Spleen (tissue), 11 donors: ENCODE results near the gene HLCS. TPM values are rescaled to one million over a fixed set of nuclear protein-coding genes. Genes with fewer than 3 reads are reported as not detected.
A peak's percentile ranks its signal among the peaks of the same experiment; 100 is the strongest.

Experiments used
- DNase-seq: peaks from one replicate; pipeline ENCODE4 v3.0.0-alpha.2; 2020
- H3K27ac ChIP-seq, 8 donors: fragments of 200-600 bp; sonication (generic) in 7 of 8; 1 replicate in 4 of 8; 2 replicates in 4 of 8; pipeline versions ENCODE4 v1.5.0 to v1.8.0; 2016 to 2021; ENCODE audit warnings: inconsistent platforms in 4 of 8, mild to moderate bottlenecking in 4 of 8, moderate library complexity in 1 of 8
- H3K27me3 ChIP-seq, 7 donors: fragments of 200-600 bp; sonication (generic) in 6 of 7; replicated peaks in 1 of 7; 1 replicate in 4 of 7; 2 replicates in 3 of 7; pipeline versions ENCODE4 v1.5.0 to v1.8.0; 2016 to 2021; ENCODE audit warnings: inconsistent platforms in 3 of 7, mild to moderate bottlenecking in 1 of 7
- H3K36me3 ChIP-seq, 6 donors: fragments of 200-600 bp; sonication (generic) in 5 of 6; 1 replicate in 4 of 6; 2 replicates in 2 of 6; pipeline versions ENCODE4 v1.5.0 to v1.8.0; 2016 to 2021; ENCODE audit warnings: inconsistent platforms in 2 of 6
- H3K4me1 ChIP-seq, 6 donors: fragments of 200-600 bp; sonication (generic) in 5 of 6; 1 replicate in 3 of 6; 2 replicates in 3 of 6; pipeline versions ENCODE4 v1.5.0 to v1.8.0; 2016 to 2021; ENCODE audit warnings: inconsistent platforms in 3 of 6
- H3K4me3 ChIP-seq, 8 donors: fragments of 200-600 bp; sonication (generic) in 7 of 8; 1 replicate in 4 of 8; 2 replicates in 4 of 8; pipeline versions ENCODE4 v1.5.0 to v1.8.0; 2016 to 2021; ENCODE audit warnings: inconsistent platforms in 4 of 8, mild to moderate bottlenecking in 4 of 8, moderate library complexity in 2 of 8
- H3K9me3 ChIP-seq, 8 donors: fragments of 200-600 bp; sonication (generic) in 7 of 8; 1 replicate in 4 of 8; 2 replicates in 4 of 8; pipeline versions ENCODE4 v1.5.0 to v1.8.0; 2016 to 2021; ENCODE audit warnings: inconsistent platforms in 4 of 8
- CTCF ChIP-seq, 11 experiments: fragments of 200-600 bp in 7 of 11; fragments of 450-650 bp in 4 of 11; sonication (generic) in 4 of 11; IDR thresholded peaks in 8 of 11; conservative IDR thresholded peaks in 3 of 11; 1 replicate in 7 of 11; 2 replicates in 4 of 11; pipeline versions ENCODE4 v1.4.0 to v1.8.0; 2016 to 2021; ENCODE audit warnings: antibody characterized with exemption in 11 of 11, inconsistent platforms in 4 of 11, mild to moderate bottlenecking in 1 of 11
- POLR2A ChIP-seq, 3 donors: fragments of 450-650 bp; IDR thresholded peaks; one replicate each; pipeline ENCODE4 v1.5.1; 2017; ENCODE audit warnings: antibody characterized with exemption in 3 of 3, mild to moderate bottlenecking in 1 of 3
- POLR2AphosphoS5 ChIP-seq, 3 donors: sonication (generic); formaldehyde crosslinking; IDR thresholded peaks; one replicate each; pipeline ENCODE4 v1.5.1; 2017; ENCODE audit warnings: antibody characterized with exemption in 3 of 3
- WGBS, 5 donors: extraction: QIAGEN DNeasy Blood & Tissue Kit in 3 of 5; methylation state at CpG; one replicate each; pipeline versions ENCODE4 v1.1.5 to v1.1.7; 2013 to 2018; 5-methylcytosine and 5-hydroxymethylcytosine counted together
- intact Hi-C: fragments of 100-400 bp; cut with DNase I; formaldehyde crosslinking; loops from one replicate; pipeline ENCODE4 v1.15.0; 2023; ENCODE audit warnings: low total_unique reads
- polyA plus RNA-seq, 3 donors: library from polyadenylated mRNA; stranded (reverse); fragments of 200-250 nt; gene quantifications; one replicate each; pipeline ENCODE4 v1.2.1, GENCODE V29; 2013
- total RNA-seq, 7 donors: library from RNA; depleted of rRNA in 3 of 7; stranded (reverse); fragments of >200 nt in 3 of 7; fragmentation: NEBNext Ultra II Directional in 4 of 7; extraction: Animal tissue kit (Norgen Biotek cat#: 25700) in 4 of 7; gene quantifications; one replicate each; pipeline versions ENCODE4 v1.1.0 to v1.2.1, GENCODE V29; 2016 to 2021
- donor health status: healthy with polysubstance abuse.
- donor health status: DM: no; HTN: no; CAD: no; lungs with moderate emphysema.
- donor health status: DM: no; HTN: no; CAD: no.
- donor health status: Bipolar disorder and iron deficiency.
- donor health status: healthy.
- donor health status: DM: no; HTN: no; CAD: no.
- donor health status: DM: yes; HTN: yes; CAD: no.

Gene HLCS
- total and polyA plus RNA-seq, 10 donors, result 1.7 to 22.8 (median 16.3) TPM

DNA sequence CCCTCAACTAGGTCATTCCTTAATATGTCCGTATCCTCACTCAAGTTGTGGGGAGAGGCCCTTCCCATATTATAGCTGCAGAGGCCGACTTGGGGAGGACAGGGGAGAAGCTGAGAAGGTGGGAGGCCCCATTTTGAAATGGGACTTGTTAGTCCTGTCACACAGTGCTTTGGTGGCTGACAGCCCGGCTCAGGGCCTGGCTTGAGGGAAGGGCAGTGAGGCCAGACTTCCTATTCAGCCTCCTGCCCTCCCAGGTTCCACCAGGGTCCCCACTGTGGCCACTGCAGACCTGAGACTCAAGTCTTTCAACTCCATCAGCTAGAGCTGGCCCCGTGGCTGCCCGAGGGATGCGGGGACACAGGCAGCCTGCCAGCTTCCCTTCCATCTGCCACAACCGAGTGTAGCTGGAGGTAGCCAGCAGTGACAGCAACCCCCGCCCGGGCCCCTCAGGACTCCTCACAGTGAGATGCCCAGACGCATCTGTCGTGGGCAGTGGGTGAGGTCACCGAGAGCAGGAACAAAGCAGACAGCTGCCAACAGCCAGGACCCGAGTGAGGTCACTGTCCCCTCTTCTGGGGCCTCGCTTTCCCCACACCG, 230.6 kb downstream of the HLCS start:
- 65 to 87% (median 81%) methylated on average over 8 to 15 of the region's 15 CpGs for WGBS, 5 donors
- no peak for TF ChIP-seq POLR2AphosphoS5 (IDR thresholded peaks at IDR 0.05)
- no peak for TF ChIP-seq CTCF (IDR thresholded peaks at IDR 0.05 in 8 of 11, conservative IDR thresholded peaks at IDR 0.05 in 3 of 11)
- no peak for TF ChIP-seq POLR2A (IDR thresholded peaks at IDR 0.05)
- Histone ChIP-seq H3K4me3 (no peak overlapping the region), H3K4me1 (no peaks in the 10 kb centered on the region), H3K27ac (no peak overlapping the region), H3K9me3 (peaks cover 0 to 8% (median 0%) of the 10 kb centered on the region in 8 donors), H3K36me3 (no peaks in the 10 kb centered on the region), H3K27me3 (peaks cover 0 to 66% (median 0%) of the 10 kb centered on the region in 7 donors)
- intact Hi-C loops, result no loop called here
- peak; percentile 65 for DNase-seq

DNA sequence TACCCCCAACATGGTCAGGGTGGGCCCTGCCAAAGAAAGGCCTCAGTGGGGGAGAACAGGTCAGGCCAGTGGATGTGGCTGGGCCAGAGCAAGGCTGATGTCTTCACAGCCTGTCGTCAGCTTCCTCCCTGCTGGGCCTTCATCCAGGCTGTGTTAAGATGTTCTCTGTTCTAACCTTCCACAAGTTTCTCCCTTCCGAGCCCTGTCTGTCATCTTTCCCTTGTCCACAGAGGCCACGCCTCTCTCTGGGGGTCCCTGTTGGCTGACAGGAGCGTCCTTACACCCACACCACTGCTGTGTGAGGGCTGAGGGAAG, 231.3 kb downstream of the HLCS start:
- Histone ChIP-seq H3K27ac (no peak overlapping the region), H3K27me3 (peaks cover 0 to 73% (median 0%) of the 10 kb centered on the region in 7 donors), H3K36me3 (no peaks in the 10 kb centered on the region), H3K4me3 (no peak overlapping the region), H3K4me1 (no peaks in the 10 kb centered on the region), H3K9me3 (peaks cover 0 to 8% (median 0%) of the 10 kb centered on the region in 8 donors)
- intact Hi-C loops, result no loop called here
- WGBS, 5 donors, result 62 to 94% (median 84%) methylated on average over 3 to 4 of the region's 4 CpGs
- TF ChIP-seq CTCF (IDR thresholded peaks at IDR 0.05 in 8 of 11, conservative IDR thresholded peaks at IDR 0.05 in 3 of 11) (no peak), POLR2A (IDR thresholded peaks at IDR 0.05) (no peak), POLR2AphosphoS5 (IDR thresholded peaks at IDR 0.05) (no peak)
- peak; percentile 51 for DNase-seq

GRCh38 chr21:36734367-36735200, 231.9 kb downstream of the HLCS start:
- Histone ChIP-seq H3K9me3 (peaks cover 0 to 8% (median 0%) of the 10 kb centered on the region in 8 donors), H3K27ac (no peak overlapping the region), H3K36me3 (no peaks in the 10 kb centered on the region), H3K4me1 (no peaks in the 10 kb centered on the region), H3K27me3 (peaks cover 0 to 78% (median 0%) of the 10 kb centered on the region in 7 donors), H3K4me3 (no peak overlapping the region)
- WGBS, 5 donors, result 86 to 97% (median 90%) methylated on average over 7 to 9 of the region's 9 CpGs
- DNase-seq, result peak; percentile 35
- intact Hi-C loops, result no loop called here
- no peak for TF ChIP-seq CTCF (IDR thresholded peaks at IDR 0.05 in 8 of 11, conservative IDR thresholded peaks at IDR 0.05 in 3 of 11)
- TF ChIP-seq POLR2A (IDR thresholded peaks at IDR 0.05), result no peak
- no peak for TF ChIP-seq POLR2AphosphoS5 (IDR thresholded peaks at IDR 0.05)

- Histone ChIP-seq H3K4me3 (no peak overlapping the region), H3K27ac (no peak overlapping the region), H3K4me1 (no peaks in the 10 kb centered on the region), H3K9me3 (peaks cover 0 to 8% (median 0%) of the 10 kb centered on the region in 8 donors), H3K27me3 (peaks cover 0 to 84% (median 0%) of the 10 kb centered on the region in 7 donors), H3K36me3 (no peaks in the 10 kb centered on the region)
- WGBS, 5 donors, result 86 to 97% (median 92%) methylated on average over 2 to 6 of the region's 6 CpGs
- intact Hi-C loops, result no loop called here
- peak; percentile 56 for DNase-seq
- TF ChIP-seq CTCF (IDR thresholded peaks at IDR 0.05 in 8 of 11, conservative IDR thresholded peaks at IDR 0.05 in 3 of 11) (no peak), POLR2AphosphoS5 (IDR thresholded peaks at IDR 0.05) (no peak), POLR2A (IDR thresholded peaks at IDR 0.05) (no peak)
Measured at GRCh38 chr21:36733857-36734256, 232.6 kb downstream of the HLCS start.
